ENCODE measurements around the gene ANO3.

- no peak for TF ChIP-seq CTCF (IDR thresholded peaks at IDR 0.05; ENCODE audit: insufficient read depth, low read length, poor library complexity, severe bottlenecking)
- TF ChIP-seq EZH2phosphoT487 (conservative IDR thresholded peaks at IDR 0.05; ENCODE audit: low read length) = no peak
Observed at GRCh38 chr11:26593691-26594090, 261.8 kb downstream of the ANO3 start.
